DOHH2 (cell line): ENCODE measurements around the gene ORC5.

Experiments used
- H3F3A ChIP-seq: fragments of 200-600 bp; sonication (generic), shearing (Covaris generic); 2 replicates; pipeline ENCODE4 v1.6.0; 2016; ENCODE audit warnings: antibody characterized with exemption, mild to moderate bottlenecking; ENCODE audit not compliant: control insufficient read depth, insufficient read depth
- H3K27ac ChIP-seq: fragments of 200-600 bp; sonication (generic); 2 replicates; pipeline ENCODE4 v1.5.1; 2014; ENCODE audit warnings: low read depth, mild to moderate bottlenecking, low read length, moderate library complexity
- H3K27me3 ChIP-seq: fragments of 200-600 bp; sonication (generic); 2 replicates; pipeline ENCODE4 v1.6.1; 2014; ENCODE audit warnings: mild to moderate bottlenecking, low read length, mixed read lengths; ENCODE audit not compliant: control insufficient read depth
- H3K36me3 ChIP-seq: fragments of 200-600 bp; sonication (generic); 2 replicates; pipeline ENCODE4 v1.6.1; 2014; ENCODE audit warnings: mild to moderate bottlenecking, low read length, moderate library complexity, mixed read lengths; ENCODE audit not compliant: control insufficient read depth
- H3K4me1 ChIP-seq: fragments of 200-600 bp; sonication (generic); 2 replicates; pipeline ENCODE4 v1.6.1; 2014; ENCODE audit warnings: mild to moderate bottlenecking, low read length, mixed read lengths; ENCODE audit not compliant: control insufficient read depth
- H3K4me2 ChIP-seq: fragments of 200-600 bp; sonication (generic); 2 replicates; pipeline ENCODE4 v1.6.0; 2014; ENCODE audit warnings: mild to moderate bottlenecking, low read length, moderate library complexity
- H3K4me3 ChIP-seq: fragments of 200-600 bp; sonication (generic); 2 replicates; pipeline ENCODE4 v1.5.1; 2014; ENCODE audit warnings: mild to moderate bottlenecking, low read length, mixed read lengths
- H3K79me2 ChIP-seq: fragments of 200-600 bp; sonication (generic); 2 replicates; pipeline ENCODE4 v1.6.1; 2014; ENCODE audit warnings: mild to moderate bottlenecking, low read length, mixed read lengths; ENCODE audit not compliant: control insufficient read depth
- H3K9me2 ChIP-seq: fragments of 200-600 bp; sonication (generic); replicated peaks from 2 replicates; pipeline ENCODE4 v1.6.1; 2014; ENCODE audit warnings: mild to moderate bottlenecking, low read length, mixed read lengths; ENCODE audit not compliant: control insufficient read depth
- H3K9me3 ChIP-seq: fragments of 200-600 bp; sonication (generic); 2 replicates; pipeline ENCODE4 v1.6.1; 2014; ENCODE audit warnings: antibody characterized with exemption, low read length, mixed read lengths; ENCODE audit not compliant: control insufficient read depth, insufficient read depth
- H4K20me1 ChIP-seq: fragments of 200-600 bp; sonication (generic); 2 replicates; pipeline ENCODE4 v1.6.0; 2014; ENCODE audit warnings: low read depth, mild to moderate bottlenecking, antibody characterized with exemption, low read length, moderate library complexity; ENCODE audit not compliant: control insufficient read depth, insufficient read depth
- CTCF ChIP-seq: fragments of 200-600 bp; sonication (generic); IDR thresholded peaks from one replicate; pipeline ENCODE4 v1.5.1; 2014; ENCODE audit warnings: antibody characterized with exemption, mild to moderate bottlenecking, low read depth, low read length; ENCODE audit not compliant: poor library complexity, severe bottlenecking
- EZH2phosphoT487 ChIP-seq: fragments of 200-600 bp; sonication (generic); IDR thresholded peaks from 2 replicates; pipeline ENCODE4 v1.6.1; 2017; ENCODE audit warnings: borderline replicate concordance, mild to moderate bottlenecking, antibody characterized with exemption, low read length, moderate library complexity, mixed read lengths

Gene ORC5

GRCh38 chr7:104112623-104113022 is 95.2 kb downstream of the ORC5 start:
- H3F3A ChIP-seq, result no peaks in the 10 kb centered on the region
- no peaks in the 10 kb centered on the region for H3K9me2 ChIP-seq
- no peaks in the 10 kb centered on the region for H3K9me3 ChIP-seq
- no peaks in the 10 kb centered on the region for H4K20me1 ChIP-seq
- H3K4me3 ChIP-seq, result no peak overlapping the region
- no peaks in the 10 kb centered on the region for H3K36me3 ChIP-seq
- no peak overlapping the region for H3K4me2 ChIP-seq
- H3K4me1 ChIP-seq, result no peaks in the 10 kb centered on the region
- no peak overlapping the region for H3K27ac ChIP-seq
- H3K79me2 ChIP-seq, result no peaks in the 10 kb centered on the region
- H3K27me3 ChIP-seq, result no peaks in the 10 kb centered on the region; the same call in 1 of the 2 replicates
- no peak for TF ChIP-seq EZH2phosphoT487

- no peaks in the 10 kb centered on the region for H3K4me1 ChIP-seq
- H3K27me3 ChIP-seq, result no peaks in the 10 kb centered on the region; the same call in 1 of the 2 replicates
- no peaks in the 10 kb centered on the region for H3K9me3 ChIP-seq
- TF ChIP-seq CTCF (no peak), EZH2phosphoT487 (no peak)
- H3K36me3 ChIP-seq, result no peaks in the 10 kb centered on the region
- H3F3A ChIP-seq, result no peaks in the 10 kb centered on the region
- H3K79me2 ChIP-seq, result no peaks in the 10 kb centered on the region
- no peak overlapping the region for H3K4me2 ChIP-seq
- H4K20me1 ChIP-seq, result no peaks in the 10 kb centered on the region
- no peak overlapping the region for H3K27ac ChIP-seq
- no peak overlapping the region for H3K4me3 ChIP-seq
- H3K9me2 ChIP-seq, result no peaks in the 10 kb centered on the region
Measured at GRCh38 chr7:104111271-104111670, 96.5 kb downstream of the ORC5 start.

GRCh38 chr7:104106108-104106905 is 101.5 kb downstream of the ORC5 start:
- Histone ChIP-seq H3F3A (no peaks in the 10 kb centered on the region), H3K4me2 (no peak overlapping the region), H3K36me3 (no peaks in the 10 kb centered on the region), H3K4me3 (no peak overlapping the region), H3K4me1 (no peaks in the 10 kb centered on the region), H3K27ac (no peak overlapping the region), H4K20me1 (no peaks in the 10 kb centered on the region), H3K9me2 (no peaks in the 10 kb centered on the region), H3K27me3 (no peaks in the 10 kb centered on the region; the same call in 1 of the 2 replicates), H3K9me3 (no peaks in the 10 kb centered on the region), H3K79me2 (no peaks in the 10 kb centered on the region)
- no peak for TF ChIP-seq EZH2phosphoT487
- TF ChIP-seq CTCF, result no peak

GRCh38 chr7:104098890-104099289 is 108.9 kb downstream of the ORC5 start:
- TF ChIP-seq EZH2phosphoT487 (no peak), CTCF (no peak)
- H3K4me2 ChIP-seq, result no peak overlapping the region

More at GRCh38 chr7:104098890-104099289, 108.9 kb downstream of the ORC5 start:
- Histone ChIP-seq H3K9me3 (no peaks in the 10 kb centered on the region), H3K27me3 (no peaks in the 10 kb centered on the region), H3K36me3 (no peaks in the 10 kb centered on the region), H3K79me2 (no peaks in the 10 kb centered on the region), H3F3A (no peaks in the 10 kb centered on the region), H3K4me1 (no peaks in the 10 kb centered on the region), H3K4me3 (no peak overlapping the region), H3K27ac (no peak overlapping the region), H3K9me2 (no peaks in the 10 kb centered on the region), H4K20me1 (no peaks in the 10 kb centered on the region)
